ENCODE data around the gene OLFM3.

DNA sequence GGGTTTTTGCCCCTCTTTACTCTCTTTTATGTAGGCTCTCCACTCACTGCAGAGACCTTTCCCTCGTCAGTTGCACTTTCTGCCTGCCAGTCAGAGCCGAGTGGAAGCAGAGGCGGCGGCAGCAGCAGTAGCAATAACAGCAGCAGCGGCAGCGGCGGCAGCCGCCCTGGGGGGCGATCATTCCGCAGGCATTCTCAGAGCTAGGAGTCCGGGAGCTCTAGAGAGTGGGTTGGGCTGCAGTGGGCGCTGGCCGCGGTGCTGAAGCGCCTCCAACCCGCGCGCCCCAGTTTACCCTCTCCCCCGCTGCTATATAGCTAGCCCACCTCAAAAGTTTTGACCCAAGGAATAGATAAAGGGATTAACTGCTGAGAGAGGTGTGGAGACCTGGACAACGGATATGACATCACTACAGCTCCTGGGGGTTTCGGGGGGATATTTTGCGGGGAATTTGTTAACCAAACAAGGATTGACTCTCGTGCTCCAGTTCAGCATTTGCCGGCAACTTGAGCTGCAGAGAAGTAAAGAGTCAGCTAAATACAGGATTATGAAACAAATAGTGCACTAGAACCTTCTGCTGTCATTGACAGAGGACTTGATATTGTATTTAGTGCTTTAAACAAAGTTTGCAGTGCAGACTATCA lies at the start of gene OLFM3:
- TF ChIP-seq CTCF (IDR thresholded peaks at IDR 0.05) (no peak), ZFX (IDR thresholded peaks at IDR 0.05; ENCODE audit: borderline replicate concordance) (no peak)

Data from 22Rv1 (cell line).